Lung microvascular endothelial cell (primary cell): ENCODE results near the gene SDF4. TPM values are rescaled to one million over a fixed set of nuclear protein-coding genes. Genes with fewer than 3 reads are reported as not detected.
"Not testable (repeated sequence)": the region's sequence is repeated elsewhere in the genome, so short reads cannot be mapped to it uniquely, and the experiment has no call there.

ENCODE experiments used
- DNase-seq, 2 donors: peaks; one replicate each; pipeline versions ENCODE4 v3.0.0 to v3.0.0-alpha.2; 2010; ENCODE audit warnings: low read depth in 2 of 2
- total RNA-seq: library from RNA; depleted of rRNA; stranded (reverse); fragments of >200 nt; gene quantifications from 2 replicates; pipeline ENCODE4 v1.2.1, GENCODE V29; 2014

SDF4 gene
- total RNA-seq, 1 donor from 2014 or later = 93.5 TPM

DNA sequence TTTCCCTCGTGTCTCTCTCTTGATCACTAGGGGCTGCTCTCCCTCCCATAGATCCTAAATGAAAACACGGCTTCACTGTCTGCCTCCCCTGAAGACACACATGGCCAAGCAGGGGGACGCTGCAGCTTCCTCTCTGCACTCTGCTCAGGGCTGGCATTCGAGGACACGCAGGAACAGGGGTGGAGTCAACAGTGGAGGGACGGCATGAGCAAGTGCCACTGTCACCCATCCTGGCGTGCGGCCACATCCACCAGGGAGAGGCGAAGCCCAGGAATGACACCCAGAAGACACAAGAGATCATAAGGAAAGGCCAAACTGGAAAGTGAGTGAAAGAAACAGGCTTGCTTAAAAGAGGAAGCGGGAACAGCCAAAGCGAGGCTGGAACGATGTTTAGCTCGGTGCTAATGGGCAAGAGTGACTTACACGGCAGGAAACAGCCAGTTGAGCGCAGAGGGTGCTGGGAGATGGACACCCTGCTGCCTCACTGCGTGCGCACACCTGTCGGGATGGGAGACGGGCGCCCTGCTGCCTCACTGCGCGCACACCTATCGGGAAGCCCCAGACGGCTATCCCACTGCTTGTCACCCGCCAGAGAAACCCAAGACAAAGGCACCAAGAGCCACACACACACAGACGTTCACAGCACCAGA is 28.3 kb upstream of the SDF4 start:
- no peak for DNase-seq

DNA sequence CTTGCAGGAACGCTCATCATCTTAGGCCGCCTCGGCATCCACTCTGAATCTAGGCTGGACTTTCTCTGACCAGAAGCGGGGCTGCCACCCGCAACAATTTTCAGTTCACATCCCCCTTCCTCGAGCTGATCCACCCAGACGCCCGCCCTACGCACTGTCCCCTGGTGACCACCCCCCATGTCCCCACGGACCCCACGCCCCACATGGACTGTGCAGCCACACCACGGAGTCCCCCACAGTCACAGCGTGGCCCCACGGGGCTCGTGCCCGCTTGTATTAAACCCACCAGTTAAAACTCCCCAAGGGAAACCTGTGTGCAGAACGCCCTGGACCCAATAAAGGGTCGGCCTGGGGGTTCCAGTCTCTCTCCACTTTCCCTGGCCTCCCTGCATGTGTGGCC is 27.7 kb upstream of the SDF4 start:
- no peak for DNase-seq

DNA sequence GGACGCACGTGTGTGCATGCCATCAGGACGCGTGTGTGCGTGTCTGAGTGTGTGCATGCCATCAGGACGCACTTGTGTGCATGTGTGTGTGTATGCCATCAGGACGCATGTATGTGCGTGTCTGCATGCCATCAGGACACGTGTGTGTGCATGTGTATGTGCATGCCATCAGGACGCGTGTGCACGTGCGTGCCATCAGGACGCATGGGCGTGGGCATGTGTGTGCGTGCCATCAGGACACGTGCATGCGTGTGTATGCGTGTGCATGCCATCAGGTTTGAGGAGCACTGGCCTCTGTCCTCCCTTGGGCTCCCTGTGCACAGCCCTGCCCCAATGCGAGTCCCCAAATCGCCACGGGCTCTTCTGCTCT is 27.3 kb upstream of the SDF4 start:
- no peak for DNase-seq

DNA sequence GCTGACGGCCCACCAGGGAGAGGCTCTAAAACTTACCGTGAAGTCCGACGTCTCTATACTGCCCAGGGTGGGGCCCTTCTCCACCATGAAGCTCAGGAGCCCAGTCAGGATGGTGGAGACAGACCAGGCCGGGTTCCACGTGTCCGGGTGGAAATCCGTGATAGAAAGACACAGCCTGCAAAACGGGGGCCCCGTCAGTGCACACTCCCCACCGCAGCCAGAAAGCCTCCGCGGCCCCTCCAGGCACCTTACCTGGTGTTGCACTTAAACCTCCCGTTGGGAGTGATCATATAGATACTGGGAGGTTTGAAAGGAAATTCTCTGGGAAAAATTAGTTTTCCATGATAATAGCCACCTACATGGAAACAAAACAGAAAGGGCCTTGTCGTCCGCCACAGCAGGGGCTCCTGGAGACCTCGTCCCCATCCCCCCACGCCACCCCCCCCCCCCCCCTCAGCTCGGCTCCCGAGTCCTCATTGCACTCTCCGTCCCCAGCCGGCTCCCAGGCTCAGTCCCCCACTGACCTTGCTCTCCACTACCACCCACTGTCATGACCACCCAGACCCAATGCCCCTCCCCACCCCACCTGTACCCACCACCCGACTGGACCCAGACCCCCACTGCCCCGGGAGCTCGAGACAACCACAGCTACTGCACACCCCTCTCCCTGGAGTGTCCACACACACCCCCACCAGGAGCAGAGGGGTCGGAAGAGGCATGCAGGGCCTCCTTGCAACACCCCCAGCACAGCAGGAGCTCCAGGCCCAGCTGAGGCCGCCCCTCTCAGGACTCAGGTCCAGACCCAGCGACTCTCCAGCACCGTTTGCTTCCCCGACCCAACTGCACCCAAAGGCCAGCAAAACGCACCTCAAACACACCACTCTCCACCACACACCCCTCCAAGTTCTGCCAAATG is 25.4 kb upstream of the SDF4 start:
- no peak for DNase-seq

DNA sequence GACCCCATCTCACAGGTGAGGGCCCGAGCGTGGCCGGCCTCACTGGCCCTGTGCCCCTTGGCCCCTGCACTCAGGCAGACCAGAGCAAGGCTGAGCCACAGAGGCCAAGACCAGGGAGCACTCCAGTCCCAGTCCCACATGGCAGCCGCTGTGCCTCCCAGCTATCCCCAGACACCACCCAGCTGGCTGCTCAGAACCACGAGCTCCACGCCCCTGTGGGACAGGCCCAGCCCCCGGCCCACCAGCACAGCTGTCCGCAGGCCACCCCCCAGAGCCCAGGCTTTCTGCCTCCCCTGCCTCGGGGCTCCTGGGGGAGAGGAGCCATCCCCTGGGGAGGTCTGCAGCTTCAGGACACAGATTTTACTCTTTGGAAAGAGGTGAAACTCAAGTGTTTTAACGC is 23.8 kb upstream of the SDF4 start:
- no peak for DNase-seq

DNA sequence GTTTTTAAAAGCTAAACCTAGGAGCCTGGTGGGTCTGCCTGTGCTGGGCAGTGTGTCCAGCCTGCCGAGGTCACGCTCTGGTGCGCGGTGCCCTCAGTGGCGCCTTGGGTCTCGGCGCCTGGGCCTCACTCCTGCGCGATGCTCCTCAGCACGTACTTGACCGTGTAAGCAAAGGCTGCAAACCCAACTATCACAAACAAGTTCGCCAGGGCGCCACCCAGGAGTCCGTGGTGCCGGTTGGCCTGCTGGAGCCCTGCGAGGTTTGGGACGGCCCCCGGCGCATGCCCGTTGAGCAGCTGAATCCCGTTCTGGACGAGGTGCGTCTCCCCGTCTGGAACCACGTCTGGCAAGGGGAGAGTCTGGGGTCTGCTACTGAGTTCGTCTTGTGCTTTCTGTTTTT is 23.3 kb upstream of the SDF4 start:
- no peak for DNase-seq

DNA sequence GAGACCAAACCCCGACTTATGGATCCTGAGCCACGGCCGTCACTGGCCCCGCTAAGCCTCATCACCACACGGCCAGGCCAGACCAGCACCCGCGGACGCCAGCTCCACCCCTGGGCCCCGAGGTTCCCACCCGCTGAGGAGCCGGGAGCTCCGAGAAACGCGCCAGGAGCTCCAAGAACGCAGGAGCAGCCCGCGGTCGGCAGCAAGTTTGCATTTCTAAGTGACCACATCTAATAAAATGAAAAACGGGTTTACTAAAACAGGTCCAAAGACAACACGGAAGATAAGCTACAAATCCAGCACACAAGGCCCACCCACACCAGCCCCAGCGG is 22.8 kb upstream of the SDF4 start:
- DNase-seq = no peak

DNA sequence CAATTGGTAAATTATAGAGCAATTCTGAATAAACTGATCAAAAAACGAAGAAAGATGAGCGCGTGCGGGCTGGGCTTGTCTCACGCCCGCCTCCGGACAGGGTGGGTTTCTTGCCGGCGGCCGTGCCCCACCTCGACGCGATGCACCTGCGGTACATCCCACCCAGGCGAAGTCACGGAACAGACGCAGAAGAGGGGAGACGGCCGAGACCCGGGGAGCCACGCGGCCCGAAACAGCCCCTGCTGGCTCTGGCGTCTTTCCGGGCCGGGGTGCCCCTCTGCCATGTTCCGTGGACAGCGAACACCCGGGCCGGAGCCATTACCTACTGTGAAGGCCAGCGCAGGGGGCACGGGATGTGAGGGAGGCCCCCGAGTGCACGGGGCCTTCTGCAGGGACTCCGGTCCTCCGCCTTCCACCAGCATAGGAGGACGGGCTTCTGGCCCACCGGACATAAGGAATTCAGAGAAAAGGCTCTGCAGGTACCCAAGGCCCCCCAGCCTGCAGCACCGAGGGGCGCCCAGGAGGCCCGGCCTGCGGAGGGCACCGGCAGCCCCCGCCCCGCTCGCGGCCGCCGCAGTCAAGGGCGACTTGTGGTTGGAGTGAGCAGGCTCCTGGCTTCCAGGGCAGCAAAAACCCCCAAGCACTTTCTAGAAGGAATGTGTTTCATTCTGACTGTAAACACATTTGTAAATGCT is 22.3 kb upstream of the SDF4 start:
- DNase-seq = no peak

DNA sequence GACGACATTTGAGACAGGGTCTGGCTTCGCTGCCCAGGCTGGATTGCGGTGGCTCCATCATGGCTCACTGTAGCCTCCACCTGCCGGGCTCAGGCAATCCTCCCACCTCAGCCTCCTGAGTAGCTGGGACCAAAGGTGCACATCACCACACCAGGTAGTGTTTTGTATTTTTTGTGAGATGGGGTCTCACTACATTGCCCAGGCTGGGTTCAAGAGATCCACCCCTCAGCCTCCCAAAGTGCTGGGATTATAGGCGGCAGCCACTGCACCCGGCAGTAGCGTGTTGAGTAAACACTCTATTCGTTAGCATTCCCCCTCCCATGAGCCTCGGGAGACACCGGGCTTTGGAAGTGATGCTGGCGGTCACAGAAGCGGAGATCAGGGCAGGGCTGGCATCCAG is 21.5 kb upstream of the SDF4 start:
- no peak for DNase-seq

DNA sequence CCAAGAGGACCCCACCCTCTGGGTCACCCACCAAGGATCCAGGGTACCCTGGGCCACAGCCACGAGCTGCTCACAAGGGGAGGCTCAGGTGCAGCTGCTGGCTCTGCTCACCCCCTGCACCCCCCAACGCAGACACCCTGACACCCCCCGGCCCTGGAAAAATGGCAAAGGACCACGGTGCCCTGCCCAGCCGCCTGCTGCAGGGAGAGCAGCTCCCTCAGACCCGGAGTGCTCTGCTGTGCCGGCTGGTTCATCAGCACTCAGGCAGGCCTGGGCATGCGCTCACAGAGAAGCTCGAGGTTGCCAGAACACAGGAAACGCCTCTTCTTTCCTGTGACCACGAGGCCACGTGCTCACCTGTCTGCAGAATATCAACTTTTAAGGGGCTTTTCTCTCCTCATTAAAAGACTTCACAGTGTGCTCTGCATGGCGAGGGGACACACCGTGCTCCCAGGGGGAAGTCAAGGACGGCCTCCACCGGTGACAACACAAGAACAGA is 19.0 kb upstream of the SDF4 start:
- peak in 1 of 2 donors; percentile 78 for DNase-seq

DNA sequence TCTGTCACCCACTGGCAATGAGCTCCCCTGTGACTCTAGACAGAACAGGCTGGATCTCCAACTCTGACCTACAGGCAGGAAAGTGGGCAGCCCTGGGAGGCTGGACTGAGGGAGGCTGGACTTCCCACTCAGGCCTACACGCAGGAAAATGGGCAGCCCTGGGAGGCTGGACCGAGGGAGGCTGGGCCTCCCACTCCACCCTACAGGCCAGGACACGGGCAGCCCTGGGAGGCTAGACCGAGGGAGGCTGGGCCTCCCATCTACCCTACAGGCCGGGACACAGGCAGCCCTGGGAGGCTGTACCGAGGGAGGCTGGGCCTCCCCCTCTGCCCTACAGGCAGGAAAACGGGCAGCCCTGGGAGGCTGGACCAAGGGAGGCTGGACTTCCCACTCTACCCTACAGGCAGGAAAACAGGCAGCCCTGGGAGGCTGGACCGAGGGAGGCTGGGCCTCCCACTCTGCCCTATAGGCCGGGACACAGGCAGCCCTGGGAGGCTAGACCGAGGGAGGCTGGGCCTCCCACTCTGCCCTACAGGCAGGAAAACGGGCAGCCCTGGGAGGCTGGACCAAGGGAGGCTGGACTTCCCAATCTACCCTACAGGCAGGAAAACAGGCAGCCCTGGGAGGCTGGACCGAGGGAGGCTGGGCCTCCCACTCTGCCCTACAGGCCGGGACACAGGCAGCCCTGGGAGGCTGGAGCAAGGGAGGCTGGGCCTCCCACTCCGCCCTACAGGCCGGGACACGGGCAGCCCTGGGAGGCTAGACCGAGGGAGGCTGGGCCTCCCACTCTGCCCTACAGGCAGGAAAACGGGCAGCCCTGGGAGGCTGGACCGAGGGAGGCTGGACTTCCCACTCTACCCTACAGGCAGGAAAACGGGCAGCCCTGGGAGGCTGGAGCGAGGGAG is 16.5 kb upstream of the SDF4 start:
- not testable (repeated sequence) for DNase-seq

DNA sequence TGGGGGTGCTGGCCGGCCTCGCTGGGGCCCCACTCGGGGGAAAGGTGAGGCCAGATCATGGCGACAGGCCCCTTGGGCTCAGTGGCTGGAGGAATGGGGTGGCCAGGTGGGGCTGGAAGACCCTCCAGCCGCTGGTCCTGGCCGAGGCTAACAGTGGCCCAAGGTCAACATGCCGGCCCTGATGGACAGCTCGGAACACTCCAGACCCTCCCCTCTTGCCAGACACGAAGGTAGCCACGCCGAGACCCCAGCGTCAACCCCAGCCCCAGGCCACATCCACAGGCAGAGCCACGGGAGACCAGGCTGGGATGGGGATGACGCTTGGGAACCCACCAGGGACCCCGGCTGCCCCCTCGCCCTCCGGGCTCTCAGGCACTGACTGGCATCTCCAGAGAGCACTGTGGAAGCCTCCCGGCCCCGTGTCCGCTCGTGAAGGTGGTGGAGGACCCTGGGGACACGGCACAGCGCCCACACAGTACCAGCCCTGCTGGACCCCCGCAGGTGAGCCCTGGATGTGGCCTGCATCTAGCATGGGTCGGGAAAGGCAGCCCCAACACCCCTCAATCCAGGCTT is 15.6 kb upstream of the SDF4 start:
- no peak for DNase-seq

DNA sequence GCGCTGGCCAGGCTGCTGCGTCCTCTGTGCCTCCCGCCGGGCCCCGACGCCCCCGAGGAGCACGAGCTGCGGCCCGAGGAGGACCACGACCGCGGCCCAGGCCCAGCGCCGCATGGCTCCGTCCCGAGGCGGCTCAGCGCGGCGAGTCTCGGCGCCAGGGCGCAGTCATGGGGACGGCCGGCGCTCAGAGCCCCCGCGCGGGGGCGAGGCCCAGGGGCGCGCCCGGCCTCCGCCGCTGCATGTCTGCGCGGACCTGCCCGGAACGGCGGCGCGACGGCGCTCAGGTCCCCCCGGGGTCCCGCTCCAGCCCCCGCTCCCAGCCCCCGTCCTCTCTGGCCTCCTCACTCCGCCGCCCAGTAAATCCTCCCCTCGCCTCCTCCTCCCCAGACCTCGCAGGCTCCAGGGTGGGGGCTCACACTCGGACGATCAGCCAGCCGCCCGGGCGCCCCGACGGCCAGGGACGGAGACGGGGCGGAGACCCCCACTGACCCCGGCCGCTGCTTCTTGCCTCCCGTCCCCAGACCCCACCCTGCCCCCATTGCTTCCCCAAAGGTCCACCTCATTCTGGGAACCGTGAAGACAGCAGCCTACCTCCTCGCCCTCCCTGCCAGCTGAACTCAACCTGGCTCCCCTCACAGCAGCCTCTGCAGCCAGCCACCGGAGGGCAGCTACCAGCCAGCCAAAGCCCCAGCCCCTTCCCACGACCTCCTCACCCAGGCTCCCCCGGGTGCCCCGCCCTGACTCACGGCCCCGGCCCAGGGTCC is 15.0 kb upstream of the SDF4 start, which contains the start of gene C1QTNF12:
C1QTNF12 (minus strand) TSS at position 146 of the 764 bp plus-strand sequence; CDS start at position 114, 32 bp downstream.
- no peak for DNase-seq

DNA sequence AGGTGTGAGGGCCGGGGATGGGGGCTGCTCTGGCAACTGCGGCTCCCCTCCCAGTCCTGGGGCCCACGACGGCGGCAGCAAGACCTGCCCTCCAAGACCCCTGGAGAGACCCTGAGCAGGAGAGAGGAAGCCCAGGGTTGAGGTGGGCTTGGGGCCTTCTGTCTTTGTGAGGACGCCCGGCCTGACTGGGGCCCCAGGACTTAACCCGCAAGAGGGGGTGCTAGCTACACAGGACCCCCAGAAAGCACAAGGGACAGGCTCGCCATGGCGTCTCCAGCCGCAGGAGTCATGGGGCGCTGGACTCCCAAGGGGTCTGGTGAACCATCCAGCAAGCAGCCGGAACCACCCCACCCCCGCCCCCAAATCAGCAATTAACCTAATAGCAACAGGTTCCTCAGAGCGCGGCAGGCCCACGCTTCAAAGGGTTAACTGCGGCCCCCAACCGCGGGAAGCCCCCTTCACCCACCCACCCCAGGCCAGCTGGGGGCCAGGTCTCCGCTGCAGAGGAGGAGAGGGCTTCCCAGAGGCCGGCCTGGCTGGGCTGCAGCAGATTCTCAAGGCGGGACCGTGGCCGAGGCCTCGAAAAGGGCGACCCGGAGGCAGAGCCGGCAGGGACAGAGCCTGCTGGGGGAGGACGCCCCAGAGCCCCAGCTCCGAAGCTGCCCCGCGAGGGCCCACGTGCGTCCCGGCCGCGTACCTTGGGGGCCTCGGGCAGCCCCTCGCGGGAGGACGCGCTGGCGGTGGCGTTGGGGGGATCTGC is 14.2 kb upstream of the SDF4 start:
- DNase-seq = no peak

DNA sequence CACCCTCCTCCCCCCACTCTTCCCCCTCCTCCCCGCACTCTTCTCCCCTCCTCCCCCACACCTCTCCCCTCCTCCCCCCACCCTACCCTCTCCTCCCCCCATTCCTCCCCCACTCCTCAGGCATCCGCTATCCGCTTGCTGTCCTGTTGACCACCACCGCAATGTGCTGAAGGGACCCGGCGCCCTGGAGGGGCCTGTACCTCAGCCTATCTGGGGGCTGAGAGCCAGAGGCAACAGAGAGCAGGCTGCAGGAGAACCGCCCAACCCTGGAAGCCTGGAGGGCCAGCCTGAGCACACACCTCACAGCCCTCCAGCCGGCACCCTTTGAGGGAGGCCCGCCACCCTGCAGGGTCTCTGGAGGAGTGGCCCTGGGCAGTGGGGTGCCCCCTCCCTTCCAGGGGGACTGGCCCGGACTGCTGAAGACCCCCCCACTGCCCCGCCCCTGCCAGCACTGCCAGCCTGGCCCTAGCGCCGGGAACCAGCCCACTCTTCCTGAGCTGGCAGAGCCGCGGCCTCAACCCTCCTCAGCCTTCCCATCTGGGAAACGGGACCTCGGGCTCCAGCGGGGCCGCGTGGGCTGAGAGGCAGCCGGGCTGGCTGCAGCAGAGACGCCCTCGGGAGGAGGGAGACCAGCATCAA is 13.5 kb upstream of the SDF4 start:
- DNase-seq = no peak

DNA sequence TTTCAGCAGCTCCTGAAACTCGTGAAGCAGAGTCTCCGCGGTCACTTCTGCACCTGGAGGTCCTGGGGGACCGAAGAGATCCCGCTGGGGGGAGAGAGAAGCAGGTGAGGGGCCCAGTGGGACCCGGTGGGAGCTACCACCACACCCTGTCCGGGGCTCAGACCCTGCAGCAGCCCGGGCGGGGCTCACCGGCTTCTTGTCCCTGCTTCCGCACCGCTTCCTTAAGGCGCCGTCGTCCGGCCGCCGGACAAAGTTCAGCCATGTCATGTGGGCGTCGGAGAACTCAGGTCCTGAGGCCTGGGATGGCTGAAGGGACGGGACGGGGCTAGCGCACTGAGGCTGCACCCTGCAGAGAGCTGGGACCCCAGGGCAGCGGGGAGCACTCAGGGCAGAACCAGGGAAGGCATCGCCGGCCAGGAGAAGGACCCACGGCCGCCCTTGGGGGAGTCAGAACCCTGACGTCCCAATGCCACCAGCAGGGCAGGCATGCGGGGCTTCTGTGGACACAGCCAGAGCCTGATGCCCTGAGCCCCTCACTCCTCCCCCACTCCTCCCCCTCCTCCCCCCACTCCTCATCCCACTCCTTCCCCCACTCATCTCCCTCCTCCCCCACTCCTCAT is 12.5 kb upstream of the SDF4 start:
- peak in 1 of 2 donors; percentile 35 for DNase-seq

DNA sequence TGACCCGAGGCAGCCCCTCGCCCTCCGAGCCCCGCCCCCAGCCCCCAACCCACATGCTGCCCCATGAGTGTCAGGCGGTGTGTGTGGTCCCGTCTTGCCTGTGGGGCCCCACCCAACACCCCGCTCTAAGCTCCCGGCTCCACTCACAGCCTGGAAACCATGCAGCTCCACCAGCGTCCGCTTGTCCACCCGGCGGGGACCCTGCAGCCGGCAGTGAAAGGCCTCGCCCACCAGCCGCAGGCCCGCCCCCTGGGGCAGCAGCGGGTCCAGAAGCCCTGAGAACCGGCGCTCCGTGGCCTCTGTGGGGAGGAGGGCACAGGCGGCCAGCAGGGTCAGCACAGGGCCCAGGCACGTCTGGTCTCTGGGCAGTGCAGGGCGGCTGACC is 12.0 kb upstream of the SDF4 start:
- no peak for DNase-seq

DNA sequence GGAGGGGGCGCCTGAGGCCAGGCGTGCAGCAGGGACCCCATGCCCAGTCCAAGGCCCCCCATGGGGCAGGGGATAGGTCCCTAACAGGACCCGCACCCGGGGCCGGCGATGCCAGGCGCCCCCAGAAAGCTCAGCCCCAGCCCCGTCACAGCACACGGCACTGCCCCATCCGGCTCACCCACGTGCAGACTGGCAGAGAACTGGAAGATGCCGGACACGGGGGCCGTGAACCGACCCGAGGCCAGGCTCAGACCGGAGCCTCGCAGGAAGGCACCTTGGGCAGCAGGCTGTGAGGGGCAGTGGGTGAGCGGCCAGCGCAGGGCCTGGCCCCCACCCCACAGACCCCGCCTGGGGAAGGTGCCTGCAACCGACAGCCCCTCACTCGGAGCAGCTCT is 11.5 kb upstream of the SDF4 start:
- no peak for DNase-seq
